Stimulated activated CD8-positive, alpha-beta memory T cell treated with anti-CD3 and anti-CD28 coated beads, Interleukin-7, amount 100 ng/mL, for 48 hours (primary cell): Measurements from ENCODE around the gene GALNT1.

Experiments used
- DNase-seq, 2 donors: peaks; one replicate each; pipeline ENCODE4 v3.0.0-alpha.2; 2020; ENCODE audit warnings: low read depth in 1 of 2; ENCODE audit errors: extremely low read depth in 1 of 2

GALNT1 gene

GRCh38 chr18:35711227-35711626 is 129.7 kb downstream of the GALNT1 start:
- DNase-seq, result no peak

GRCh38 chr18:35713545-35713944 is 132.0 kb downstream of the GALNT1 start:
- DNase-seq, result no peak

- DNase-seq, result no peak
Observed at GRCh38 chr18:35714539-35714938, 133.0 kb downstream of the GALNT1 start.

GRCh38 chr18:35715139-35715538 is 133.6 kb downstream of the GALNT1 start:
- DNase-seq, result no peak

GRCh38 chr18:35716169-35716831 is 134.8 kb downstream of the GALNT1 start:
- DNase-seq, result no peak

- DNase-seq, result no peak
Observed at GRCh38 chr18:35717182-35717581, 135.6 kb downstream of the GALNT1 start.

GRCh38 chr18:35721431-35722081 is 140.0 kb downstream of the GALNT1 start:
- no peak for DNase-seq

- DNase-seq, result no peak
Observed at GRCh38 chr18:35728676-35729075, 147.1 kb downstream of the GALNT1 start.

GRCh38 chr18:35729991-35730668 is 148.6 kb downstream of the GALNT1 start:
- DNase-seq, result no peak

- DNase-seq, result no peak
Observed at GRCh38 chr18:35730691-35731370, 149.3 kb downstream of the GALNT1 start.

GRCh38 chr18:35731701-35732100 is 150.2 kb downstream of the GALNT1 start:
- no peak for DNase-seq

GRCh38 chr18:35732162-35732561 is 150.6 kb downstream of the GALNT1 start:
- DNase-seq, result no peak

- DNase-seq, result no peak
Observed at GRCh38 chr18:35732636-35733035, 151.1 kb downstream of the GALNT1 start.

- no peak for DNase-seq
Observed at GRCh38 chr18:35733408-35733807, 151.9 kb downstream of the GALNT1 start.

- DNase-seq, result no peak
Observed at GRCh38 chr18:35736696-35737095, 155.2 kb downstream of the GALNT1 start.

- no peak for DNase-seq
Observed at GRCh38 chr18:35739778-35740177, 158.2 kb downstream of the GALNT1 start.

GRCh38 chr18:35740656-35741055 is 159.1 kb downstream of the GALNT1 start:
- DNase-seq, result no peak

GRCh38 chr18:35743916-35744315 is 162.4 kb downstream of the GALNT1 start:
- DNase-seq, result no peak

- no peak for DNase-seq
Observed at GRCh38 chr18:35745814-35746213, 164.3 kb downstream of the GALNT1 start.

GRCh38 chr18:35746826-35747339 is 165.3 kb downstream of the GALNT1 start:
- no peak for DNase-seq

GRCh38 chr18:35747894-35748472 is 166.4 kb downstream of the GALNT1 start:
- no peak for DNase-seq
